Upper lobe of left lung (tissue), 6 donors: ENCODE measurements around the gene SYT6. TPM values are rescaled to one million over a fixed set of nuclear protein-coding genes. Genes with fewer than 3 reads are reported as not detected.

Source experiments
- ATAC-seq, 2 donors: fragments of 200-7000 bp; cut with Tn5 transposase; one replicate each; pipeline ENCODE4 v1.9.1; 2022; ENCODE audit warnings: mild to moderate bottlenecking in 2 of 2, moderate library complexity in 2 of 2; ENCODE audit not compliant: low FRiP score in 2 of 2
- DNase-seq, 2 donors: peaks; one replicate each; pipeline ENCODE4 v3.0.0-alpha.2; 2019 to 2020
- H3K27ac ChIP-seq, 4 donors: fragments of 200-600 bp; sonication (generic); one replicate each; pipeline ENCODE4 v1.5.1; 2016 to 2019
- H3K27me3 ChIP-seq, 4 donors: fragments of 200-600 bp; sonication (generic); one replicate each; pipeline ENCODE4 v1.5.1; 2017 to 2019
- H3K36me3 ChIP-seq, 4 donors: fragments of 200-600 bp; sonication (generic); one replicate each; pipeline ENCODE4 v1.5.1; 2016 to 2019
- H3K4me1 ChIP-seq, 4 donors: fragments of 200-600 bp; sonication (generic); one replicate each; pipeline ENCODE4 v1.5.1; 2018 to 2019
- H3K4me3 ChIP-seq, 4 donors: fragments of 200-600 bp; sonication (generic); one replicate each; pipeline ENCODE4 v1.5.1; 2017 to 2019; ENCODE audit warnings: mild to moderate bottlenecking in 2 of 4, moderate library complexity in 1 of 4
- H3K9me3 ChIP-seq, 4 donors: fragments of 200-600 bp; sonication (generic); one replicate each; pipeline ENCODE4 v1.5.1; 2018 to 2019
- CTCF ChIP-seq, 6 experiments: fragments of 450-650 bp in 4 of 6; fragments of 200-600 bp in 2 of 6; sonication (generic) in 2 of 6; IDR thresholded peaks; one replicate each; pipeline ENCODE4 v1.5.1; 2016 to 2019; ENCODE audit warnings: antibody characterized with exemption in 6 of 6
- EP300 ChIP-seq, 4 donors: sonication (generic); formaldehyde crosslinking; IDR thresholded peaks; one replicate each; pipeline ENCODE4 v1.5.1; 2017; ENCODE audit warnings: antibody characterized with exemption in 4 of 4, control low read depth in 2 of 4
- POLR2A ChIP-seq, 4 donors: fragments of 450-650 bp; IDR thresholded peaks; one replicate each; pipeline ENCODE4 v1.5.1; 2016 to 2017; ENCODE audit warnings: antibody characterized with exemption in 4 of 4, mild to moderate bottlenecking in 2 of 4
- POLR2AphosphoS5 ChIP-seq, 2 donors: sonication (generic); formaldehyde crosslinking; IDR thresholded peaks; one replicate each; pipeline ENCODE4 v1.5.1; 2017; ENCODE audit warnings: antibody characterized with exemption in 2 of 2
- WGBS, 2 donors: methylation state at CpG; one replicate each; pipeline ENCODE4 v1.1.5; 2017 to 2018; 5-methylcytosine and 5-hydroxymethylcytosine counted together
- total RNA-seq, 6 donors: library from RNA; depleted of rRNA in 4 of 6; stranded (reverse); fragments of >200 nt in 4 of 6; gene quantifications; one replicate each; pipeline versions ENCODE4 v1.1.0 to v1.2.1, GENCODE V29; 2016 to 2021
- donor health status: DM: no; HTN: no; CAD: no; lungs with moderate emphysema.
- donor health status: DM: no; HTN: yes; CAD: no; lungs with severe emphysema.

Gene SYT6
- total RNA-seq, 6 donors from 2014 or later: 0.07 TPM; not detected in 5

DNA sequence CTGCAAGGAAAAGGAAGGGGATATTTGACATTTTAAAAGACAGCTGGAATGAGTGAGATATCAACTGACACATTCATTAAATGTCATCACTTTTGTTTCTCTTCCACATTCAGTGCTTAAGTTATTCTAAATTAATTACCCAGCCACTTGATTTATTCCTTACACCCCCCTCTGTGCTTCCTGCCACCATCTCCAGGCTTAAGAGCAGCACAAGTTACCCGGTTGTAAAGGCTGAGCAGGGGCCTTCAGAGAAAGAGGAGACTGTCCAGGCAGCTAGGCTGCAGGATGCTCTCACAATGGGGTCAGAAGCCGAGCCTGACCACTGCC is 71.4 kb downstream of the SYT6 start:
- no peak overlapping the region for H3K4me3 ChIP-seq
- DNase-seq (no peak), ATAC-seq (no peak)
- no peaks in the 10 kb centered on the region for H3K27me3 ChIP-seq
- H3K4me1 ChIP-seq: peaks cover 0 to 8% (median 1%) of the 10 kb centered on the region in 4 donors
- H3K9me3 ChIP-seq: no peaks in the 10 kb centered on the region
- H3K36me3 ChIP-seq: no peaks in the 10 kb centered on the region
- TF ChIP-seq POLR2AphosphoS5 (IDR thresholded peaks at IDR 0.05): no peak
- no peak for TF ChIP-seq POLR2A (IDR thresholded peaks at IDR 0.05)
- TF ChIP-seq EP300 (IDR thresholded peaks at IDR 0.05): no peak
- TF ChIP-seq CTCF (IDR thresholded peaks at IDR 0.05): no peak
- 50 to 60% methylated on average over 2 of the region's 2 CpGs for WGBS, 2 donors
- no peak overlapping the region for H3K27ac ChIP-seq

- no peak overlapping the region for H3K27ac ChIP-seq
- no peaks in the 10 kb centered on the region for H3K27me3 ChIP-seq
- no peaks in the 10 kb centered on the region for H3K36me3 ChIP-seq
- DNase-seq (peak in 1 of 2 donors; percentile 31), ATAC-seq (peak in 1 of 2 donors; percentile 55)
- no peaks in the 10 kb centered on the region for H3K9me3 ChIP-seq
- no peak overlapping the region for H3K4me3 ChIP-seq
- 57 to 66% methylated on average over 17 of the region's 17 CpGs for WGBS, 2 donors
- TF ChIP-seq POLR2AphosphoS5 (IDR thresholded peaks at IDR 0.05) (no peak), EP300 (IDR thresholded peaks at IDR 0.05) (no peak), CTCF (IDR thresholded peaks at IDR 0.05) (no peak), POLR2A (IDR thresholded peaks at IDR 0.05) (no peak)
- H3K4me1 ChIP-seq: peaks cover 0 to 8% (median 1%) of the 10 kb centered on the region in 4 donors
Measured at GRCh38 chr1:114081437-114082303, 72.0 kb downstream of the SYT6 start.

GRCh38 chr1:114080511-114081436 is 72.9 kb downstream of the SYT6 start:
- Histone ChIP-seq H3K36me3 (no peaks in the 10 kb centered on the region), H3K27ac (no peak overlapping the region), H3K9me3 (no peaks in the 10 kb centered on the region), H3K4me1 (peaks cover 0 to 8% (median 2%) of the 10 kb centered on the region in 4 donors), H3K4me3 (no peak overlapping the region), H3K27me3 (no peaks in the 10 kb centered on the region)
- ATAC-seq (no peak), DNase-seq (no peak)
- no peak for TF ChIP-seq POLR2AphosphoS5 (IDR thresholded peaks at IDR 0.05)
- no peak for TF ChIP-seq POLR2A (IDR thresholded peaks at IDR 0.05)
- WGBS, 2 donors: 84 to 86% methylated on average over 11 to 13 of the region's 13 CpGs

- no peak for DNase-seq
- 75 to 86% methylated on average over 5 of the region's 5 CpGs for WGBS, 2 donors
- Histone ChIP-seq H3K27me3 (no peaks in the 10 kb centered on the region), H3K27ac (no peak overlapping the region), H3K4me1 (peaks cover 0 to 8% (median 4%) of the 10 kb centered on the region in 4 donors), H3K4me3 (no peak overlapping the region), H3K9me3 (no peaks in the 10 kb centered on the region), H3K36me3 (no peaks in the 10 kb centered on the region)
- TF ChIP-seq POLR2A (IDR thresholded peaks at IDR 0.05): no peak
- no peak for TF ChIP-seq POLR2AphosphoS5 (IDR thresholded peaks at IDR 0.05)
- TF ChIP-seq CTCF (IDR thresholded peaks at IDR 0.05): no peak
- no peak for TF ChIP-seq EP300 (IDR thresholded peaks at IDR 0.05)
- ATAC-seq: no peak
Measured at GRCh38 chr1:114079596-114080190, 74.0 kb downstream of the SYT6 start.

- no peak for ATAC-seq
- DNase-seq: no peak
- H3K4me1 ChIP-seq: peaks cover 0 to 8% (median 4%) of the 10 kb centered on the region in 4 donors
- TF ChIP-seq CTCF (IDR thresholded peaks at IDR 0.05) (no peak), EP300 (IDR thresholded peaks at IDR 0.05) (no peak), POLR2A (IDR thresholded peaks at IDR 0.05) (no peak), POLR2AphosphoS5 (IDR thresholded peaks at IDR 0.05) (no peak)
- no peak overlapping the region for H3K27ac ChIP-seq
- WGBS, 2 donors: 64 to 67% methylated on average over 4 of the region's 4 CpGs
- peaks cover 0 to 1% (median 0%) of the 10 kb centered on the region in 4 donors for H3K9me3 ChIP-seq
- no peaks in the 10 kb centered on the region for H3K36me3 ChIP-seq
- no peaks in the 10 kb centered on the region for H3K27me3 ChIP-seq
- no peak overlapping the region for H3K4me3 ChIP-seq
Measured at GRCh38 chr1:114078116-114078515, 75.6 kb downstream of the SYT6 start.
